Measurements from ENCODE around the gene NAB2.
"Not testable (repeated sequence)": the region's sequence is repeated elsewhere in the genome, so short reads cannot be mapped to it uniquely, and the experiment has no call there.

NAB2 gene

DNA sequence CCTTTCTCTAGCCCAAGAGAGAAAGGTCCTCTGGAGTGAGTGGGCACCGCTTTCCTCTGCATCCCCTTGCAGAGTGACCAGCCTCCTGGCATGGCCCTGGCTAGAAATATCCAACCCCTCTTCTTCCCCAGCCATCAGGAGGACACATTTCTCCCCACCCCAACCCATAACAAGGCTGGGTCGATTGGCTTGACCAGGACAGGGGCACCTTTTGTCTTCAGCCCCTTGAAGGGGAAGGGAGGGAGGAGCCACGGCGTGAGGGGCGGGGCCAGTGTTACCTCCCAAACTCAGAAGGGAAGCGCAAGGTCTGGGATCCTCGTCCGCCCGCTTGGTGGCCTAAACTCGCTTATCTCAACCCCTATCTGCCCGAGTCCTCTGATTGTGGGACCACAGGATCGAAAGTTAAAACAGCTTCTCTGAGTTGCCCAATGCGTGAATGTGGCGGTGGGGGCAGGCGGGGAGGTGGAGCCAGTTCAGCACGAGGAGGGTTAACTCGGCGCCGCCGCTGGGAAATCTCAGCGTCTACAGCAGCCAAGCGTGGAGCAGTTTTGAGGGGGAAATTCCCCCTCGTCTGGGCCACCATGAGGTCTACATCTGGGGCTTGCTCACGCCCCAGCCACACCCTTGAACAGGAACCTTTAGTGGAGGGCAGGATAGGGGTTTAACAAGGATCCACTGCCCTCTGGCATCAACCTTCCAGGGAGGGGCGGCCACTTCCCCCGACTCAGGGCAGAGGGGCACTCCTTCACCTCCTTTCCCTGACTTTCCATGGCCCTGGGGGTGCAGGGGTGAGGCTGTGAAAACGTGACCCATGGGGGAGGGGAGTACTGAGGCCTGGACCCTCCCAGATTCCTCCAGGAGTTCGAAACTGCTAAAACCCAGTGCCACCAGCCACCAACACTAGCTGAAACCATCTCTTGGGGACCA is 21.5 kb downstream of the NAB2 start:
- DNase-seq (ENCODE audit: low spot score), result peak; percentile 58

GRCh38 chr12:57111031-57111734 is 22.3 kb downstream of the NAB2 start, which contains the start of gene STAT6:
TSS of gene STAT6 (minus strand) at chr12:57111362. CDS start at chr12:57108278, 3,084 bp downstream.
- peak; percentile 51 for DNase-seq (ENCODE audit: low spot score)

- DNase-seq (ENCODE audit: low spot score), result no peak
These were observed 23.8 kb downstream of the NAB2 start for GRCh38 chr12:57112492-57113294.

GRCh38 chr12:57116580-57117281 is 27.8 kb downstream of the NAB2 start:
- no peak for DNase-seq (ENCODE audit: low spot score)

- peak; percentile 56 for DNase-seq (ENCODE audit: low spot score)
These were observed 29.9 kb downstream of the NAB2 start for GRCh38 chr12:57118711-57119271.

GRCh38 chr12:57119294-57120085 is 30.6 kb downstream of the NAB2 start:
- DNase-seq (ENCODE audit: low spot score), result no peak

- DNase-seq (ENCODE audit: low spot score), result not testable (repeated sequence)
These were observed 31.8 kb downstream of the NAB2 start for GRCh38 chr12:57120718-57121117.

DNA sequence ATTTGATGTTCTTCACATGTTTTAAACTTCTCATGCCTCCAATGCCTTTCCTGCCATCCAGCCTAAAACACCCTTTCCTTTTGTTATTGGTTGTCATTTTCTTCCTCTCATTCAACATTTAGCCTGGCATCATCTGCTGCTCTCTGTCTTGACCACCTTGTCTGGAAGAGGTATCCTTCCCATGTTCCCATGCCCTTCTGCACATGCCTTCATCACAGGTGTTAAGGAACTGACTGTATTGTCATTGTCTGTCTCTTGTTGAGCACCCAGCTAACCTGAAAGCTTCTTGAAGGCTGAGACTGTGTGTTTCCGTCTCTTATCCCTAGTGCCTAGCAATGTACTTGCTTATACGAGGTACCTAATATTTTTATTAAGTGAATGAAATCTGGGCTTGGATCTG is 34.9 kb downstream of the NAB2 start:
- no peak for DNase-seq (ENCODE audit: low spot score)

DNA sequence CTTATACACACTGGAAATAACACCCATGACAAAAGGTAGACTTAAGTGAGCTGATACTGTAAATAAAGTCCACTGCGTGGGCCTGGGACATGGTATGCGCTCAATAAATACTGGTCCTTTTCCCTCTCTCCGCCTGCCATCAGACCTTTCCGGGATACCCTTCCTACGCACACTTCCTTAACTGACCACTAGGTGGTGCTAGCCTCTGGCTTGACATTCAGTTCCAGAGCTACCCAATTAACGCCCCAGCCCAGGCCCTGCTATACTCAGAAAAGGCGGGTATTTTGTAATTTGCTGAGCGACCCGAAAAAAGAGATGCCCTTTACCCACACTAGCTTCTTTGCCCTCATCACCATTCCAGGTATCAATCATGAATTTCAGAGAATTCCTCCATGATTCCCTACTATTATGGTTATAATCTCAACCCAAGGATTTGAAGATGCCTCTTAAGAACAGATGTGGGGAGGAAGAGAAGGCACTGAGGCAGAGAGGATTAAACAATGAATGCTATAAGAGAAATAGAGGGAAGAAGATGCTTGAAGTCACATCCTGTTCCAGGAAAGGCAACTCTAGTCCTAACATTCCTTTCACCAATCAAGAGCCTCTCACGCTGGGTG is 35.5 kb downstream of the NAB2 start:
- DNase-seq (ENCODE audit: low spot score), result peak; percentile 79

GRCh38 chr12:57126061-57126460 is 37.1 kb downstream of the NAB2 start:
- DNase-seq (ENCODE audit: low spot score), result no peak

DNA sequence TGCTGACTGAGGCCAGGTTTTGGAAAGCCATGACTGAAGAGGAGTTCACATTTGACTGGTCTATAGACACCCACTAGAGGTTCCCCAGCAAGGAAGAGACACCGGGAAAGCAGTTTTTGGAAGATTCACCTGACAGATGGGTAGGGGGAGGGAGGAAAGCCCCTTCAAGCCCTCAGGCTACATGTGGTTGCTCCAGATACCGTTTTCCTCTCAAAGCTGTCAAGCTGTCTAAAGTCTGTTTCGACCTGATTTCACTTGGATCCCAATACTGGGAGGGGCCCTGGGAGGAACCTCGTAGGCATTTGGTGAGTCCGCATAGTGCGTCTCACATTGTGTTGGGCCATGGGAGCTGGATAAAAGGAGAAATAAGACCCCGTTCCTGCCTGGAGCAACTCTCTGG is 37.6 kb downstream of the NAB2 start:
- no peak for DNase-seq (ENCODE audit: low spot score)

DNA sequence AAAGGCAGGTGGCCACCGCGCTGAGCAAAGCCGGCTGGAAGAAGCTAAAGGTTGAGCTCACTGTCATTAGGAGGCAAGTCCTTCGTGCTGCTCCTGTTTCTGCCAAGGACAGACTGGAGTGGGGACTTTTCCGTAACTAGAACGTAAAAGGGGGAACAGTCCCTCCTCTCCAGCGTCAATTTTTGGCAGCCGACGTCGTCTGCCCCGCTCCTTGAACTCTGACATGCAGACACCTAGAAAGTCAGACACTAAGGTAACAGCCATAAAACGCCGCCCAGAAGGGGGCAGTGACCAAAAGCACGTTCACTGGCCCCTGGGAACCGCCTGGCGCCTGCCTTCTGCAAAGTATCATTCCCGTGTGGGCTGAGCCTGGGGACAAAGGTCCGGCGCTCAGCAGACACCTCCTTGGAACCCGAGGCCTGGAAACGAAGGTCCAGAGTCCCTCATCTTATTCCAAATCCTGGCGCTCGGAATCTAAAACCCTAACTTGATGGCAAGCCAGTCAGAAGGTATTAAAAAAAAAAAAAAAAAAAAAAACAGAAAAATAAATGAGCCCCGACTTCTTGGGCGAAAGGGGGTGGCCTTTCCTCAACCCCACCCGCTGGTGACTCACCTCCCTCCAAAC is 38.3 kb downstream of the NAB2 start:
- DNase-seq (ENCODE audit: low spot score), result no peak

GRCh38 chr12:57127726-57128518 is 39.0 kb downstream of the NAB2 start, which contains the start of gene LRP1:
TSS of gene LRP1 (plus strand) at chr12:57128483. CDS start at chr12:57128965, 482 bp downstream.
- DNase-seq (ENCODE audit: low spot score), result peak; percentile 96

DNA sequence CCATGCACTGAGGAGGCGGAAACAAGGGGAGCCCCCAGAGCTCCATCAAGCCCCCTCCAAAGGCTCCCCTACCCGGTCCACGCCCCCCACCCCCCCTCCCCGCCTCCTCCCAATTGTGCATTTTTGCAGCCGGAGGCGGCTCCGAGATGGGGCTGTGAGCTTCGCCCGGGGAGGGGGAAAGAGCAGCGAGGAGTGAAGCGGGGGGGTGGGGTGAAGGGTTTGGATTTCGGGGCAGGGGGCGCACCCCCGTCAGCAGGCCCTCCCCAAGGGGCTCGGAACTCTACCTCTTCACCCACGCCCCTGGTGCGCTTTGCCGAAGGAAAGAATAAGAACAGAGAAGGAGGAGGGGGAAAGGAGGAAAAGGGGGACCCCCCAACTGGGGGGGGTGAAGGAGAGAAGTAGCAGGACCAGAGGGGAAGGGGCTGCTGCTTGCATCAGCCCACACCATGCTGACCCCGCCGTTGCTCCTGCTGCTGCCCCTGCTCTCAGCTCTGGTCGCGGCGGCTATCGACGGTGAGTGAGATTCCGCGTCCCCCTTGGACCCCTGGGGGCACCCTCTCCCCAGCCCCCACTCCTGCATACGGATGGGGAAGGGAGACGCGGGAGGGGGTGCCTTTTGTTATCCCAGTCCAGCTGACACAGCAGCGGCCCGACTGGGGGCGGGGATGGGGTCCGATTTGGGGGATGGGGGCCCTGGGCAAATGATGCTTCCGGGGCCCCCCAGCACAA is 39.8 kb downstream of the NAB2 start:
- no peak for DNase-seq (ENCODE audit: low spot score)

GRCh38 chr12:57129321-57129842 is 40.5 kb downstream of the NAB2 start:
- no peak for DNase-seq (ENCODE audit: low spot score)

GRCh38 chr12:57129889-57130288 is 41.0 kb downstream of the NAB2 start:
- no peak for DNase-seq (ENCODE audit: low spot score)

DNA sequence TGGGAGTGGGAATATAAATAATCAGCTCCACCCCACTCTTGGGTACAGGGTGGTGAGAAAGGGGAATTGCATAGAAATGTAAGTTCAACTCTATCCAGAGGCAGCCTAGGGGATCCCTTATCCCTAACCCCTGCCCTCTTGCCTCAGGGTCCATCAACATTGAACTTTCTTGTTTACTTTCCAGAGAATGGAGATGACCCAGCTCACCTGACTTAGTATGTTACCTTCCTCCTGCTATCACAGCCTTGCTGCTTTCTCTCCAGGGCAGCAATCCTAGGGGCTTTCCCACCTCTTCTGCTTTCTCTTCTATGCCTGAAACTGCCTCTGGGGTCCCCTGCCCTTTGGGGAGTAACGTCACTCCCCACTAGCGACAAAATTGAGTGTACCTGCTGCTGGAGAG is 42.0 kb downstream of the NAB2 start:
- DNase-seq (ENCODE audit: low spot score), result no peak
